ENCODE results near the gene LRRC4C. TPM values are rescaled to one million over a fixed set of nuclear protein-coding genes. Genes with fewer than 3 reads are reported as not detected.

The LRRC4C gene
- total RNA-seq, 1 experiment from 2014 or later, result 0.13 TPM

- no CpG with 5 or more reads among the region's 1 CpG for WGBS (ENCODE audit: extremely low coverage, insufficient read length, low lambda C conversion rate)
- H3K23ac ChIP-seq (ENCODE audit: insufficient read length, low read depth, low read length), result no peak overlapping the region
- H3K9ac ChIP-seq (ENCODE audit: extremely low read depth, insufficient read length, low read length), result no peak overlapping the region
- no peak overlapping the region for H2BK120ac ChIP-seq (ENCODE audit: low read depth, low read length, poor library complexity, severe bottlenecking)
- H4K91ac ChIP-seq (ENCODE audit: insufficient read length, low read depth, low read length), result no peak overlapping the region
- no peak overlapping the region for H2BK15ac ChIP-seq (ENCODE audit: low read depth, low read length)
- H2BK12ac ChIP-seq (ENCODE audit: insufficient read length, low read depth, low read length), result no peak overlapping the region
- H3K79me2 ChIP-seq (ENCODE audit: insufficient read depth, low read length), result no peaks in the 10 kb centered on the region
- H3K9me3 ChIP-seq (ENCODE audit: control insufficient read depth, low read depth, low read length), result no peaks in the 10 kb centered on the region
- Mint-ChIP-seq H3K4me1 (peaks cover 4% of the 10 kb centered on the region in 2 experiments), H3K36me3 (ENCODE audit: insufficient read depth in 1 of 3, low read depth in 3 of 3) (no peaks in the 10 kb centered on the region), H3K9me3 (no peaks in the 10 kb centered on the region), H3K4me3 (no peak overlapping the region), H3K27me3 (ENCODE audit: low read depth) (no peaks in the 10 kb centered on the region), H3K27ac (no peak overlapping the region; a peak in 1 of 7 replicates)
- H3K79me1 ChIP-seq (ENCODE audit: insufficient read depth, low read depth, low read length, poor library complexity, severe bottlenecking), result no peaks in the 10 kb centered on the region
- no peak overlapping the region for H4K5ac ChIP-seq (ENCODE audit: insufficient read length, low read depth, low read length)
- no peak overlapping the region for H3K4me2 ChIP-seq (ENCODE audit: insufficient read depth, insufficient read length, low read length)
- no peak overlapping the region for H2AFZ ChIP-seq (ENCODE audit: low read length)
- H4K8ac ChIP-seq (replicated peaks; ENCODE audit: insufficient read length, low read depth, low read length), result no peak overlapping the region
- DNase-seq, result peak; percentile 47
- H3K27ac ChIP-seq (ENCODE audit: insufficient read length, low read depth, low read length), result no peak overlapping the region
- H3K4me1 ChIP-seq (ENCODE audit: insufficient read depth, low read length), result no peaks in the 10 kb centered on the region
- no peak overlapping the region for H3K14ac ChIP-seq (ENCODE audit: insufficient read depth, low read length)
- no peak overlapping the region for H2BK5ac ChIP-seq (ENCODE audit: insufficient read length, low read length)
- H3K56ac ChIP-seq (ENCODE audit: insufficient read length, low read depth, low read length), result no peak overlapping the region
- TF ChIP-seq, protein P1, sequence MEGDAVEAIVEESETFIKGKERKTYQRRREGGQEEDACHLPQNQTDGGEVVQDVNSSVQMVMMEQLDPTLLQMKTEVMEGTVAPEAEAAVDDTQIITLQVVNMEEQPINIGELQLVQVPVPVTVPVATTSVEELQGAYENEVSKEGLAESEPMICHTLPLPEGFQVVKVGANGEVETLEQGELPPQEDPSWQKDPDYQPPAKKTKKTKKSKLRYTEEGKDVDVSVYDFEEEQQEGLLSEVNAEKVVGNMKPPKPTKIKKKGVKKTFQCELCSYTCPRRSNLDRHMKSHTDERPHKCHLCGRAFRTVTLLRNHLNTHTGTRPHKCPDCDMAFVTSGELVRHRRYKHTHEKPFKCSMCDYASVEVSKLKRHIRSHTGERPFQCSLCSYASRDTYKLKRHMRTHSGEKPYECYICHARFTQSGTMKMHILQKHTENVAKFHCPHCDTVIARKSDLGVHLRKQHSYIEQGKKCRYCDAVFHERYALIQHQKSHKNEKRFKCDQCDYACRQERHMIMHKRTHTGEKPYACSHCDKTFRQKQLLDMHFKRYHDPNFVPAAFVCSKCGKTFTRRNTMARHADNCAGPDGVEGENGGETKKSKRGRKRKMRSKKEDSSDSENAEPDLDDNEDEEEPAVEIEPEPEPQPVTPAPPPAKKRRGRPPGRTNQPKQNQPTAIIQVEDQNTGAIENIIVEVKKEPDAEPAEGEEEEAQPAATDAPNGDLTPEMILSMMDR (conservative IDR thresholded peaks at IDR 0.05), result peak; percentile 69
- H2AK5ac ChIP-seq (ENCODE audit: insufficient read length, low read length), result no peak overlapping the region
- H3K18ac ChIP-seq (ENCODE audit: insufficient read length, low read depth, low read length), result no peak overlapping the region
- H4K20me1 ChIP-seq (ENCODE audit: control insufficient read depth, insufficient read depth, insufficient read length), result no peaks in the 10 kb centered on the region
- H3K23me2 ChIP-seq (ENCODE audit: insufficient read length, low read depth, low read length, poor library complexity, severe bottlenecking), result no peaks in the 10 kb centered on the region
- H3K27me3 ChIP-seq (ENCODE audit: insufficient read depth, low read length), result no peaks in the 10 kb centered on the region
- H3T11ph ChIP-seq (ENCODE audit: low read length), result no peak overlapping the region
- H3K4ac ChIP-seq (ENCODE audit: low read depth, low read length), result no peak overlapping the region
- no peak overlapping the region for H2BK20ac ChIP-seq (ENCODE audit: low read depth, low read length, poor library complexity, severe bottlenecking)
These were observed 1329.0 kb downstream of the LRRC4C start for GRCh38 chr11:40130427-40130826.

Data from H9 (cell line).